HT-29 (cell line): ENCODE results near the gene PAX2. TPM values are rescaled to one million over a fixed set of nuclear protein-coding genes. Genes with fewer than 3 reads are reported as not detected.

ENCODE experiments used
- DNase-seq: peaks from one replicate; pipeline ENCODE4 v3.0.0-alpha.2; 2015; ENCODE audit warnings: low spot score
- total RNA-seq: library from RNA; depleted of rRNA; stranded (reverse); fragments of >200 nt; shearing (Covaris generic); gene quantifications from 2 replicates; pipeline ENCODE4 v1.2.3, GENCODE V29; 2014

PAX2 gene
- total RNA-seq, 1 experiment from 2014 or later = not detected

DNA sequence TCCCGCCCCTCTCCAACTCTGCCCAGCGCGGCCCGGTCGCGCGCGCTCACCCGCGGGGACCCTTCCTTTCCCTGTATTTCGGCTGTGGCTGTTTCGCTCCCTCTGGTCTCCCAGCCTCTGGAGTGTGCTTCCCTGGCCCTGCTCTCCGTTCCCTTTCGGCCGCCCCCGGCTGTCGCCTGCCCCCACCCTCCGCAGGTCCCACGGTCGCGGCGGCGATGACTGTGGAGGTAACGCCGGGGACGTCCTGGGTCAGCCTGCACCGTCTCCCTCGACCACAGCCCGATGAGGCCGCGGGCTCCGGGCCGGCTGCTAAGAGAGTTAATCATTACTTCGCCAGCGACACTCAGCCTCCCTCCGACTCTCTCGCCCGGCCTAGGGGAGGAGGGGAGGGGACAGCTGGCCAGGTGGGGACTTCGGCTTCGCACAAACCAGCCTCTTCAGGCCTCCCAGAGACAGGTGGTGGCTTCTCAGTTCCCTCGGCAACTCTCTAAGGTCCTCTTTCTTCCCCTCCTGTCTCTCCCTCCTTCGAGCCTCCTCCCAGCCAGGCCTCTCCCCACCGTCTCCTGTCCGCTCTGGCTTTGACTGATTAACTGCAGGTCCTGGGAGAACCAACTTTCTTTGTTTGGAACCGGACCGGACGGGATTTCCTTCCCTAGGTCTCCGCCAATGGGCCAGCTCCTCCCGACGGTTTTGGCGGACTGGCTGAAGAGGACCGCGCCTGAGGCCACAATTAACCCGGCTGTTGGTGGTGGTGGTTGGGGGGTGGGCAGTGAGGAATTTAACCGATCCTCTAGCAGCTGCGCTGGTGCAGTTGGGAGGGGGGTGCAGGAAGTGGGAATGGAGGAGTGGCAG, 5.6 kb upstream of the PAX2 start:
- DNase-seq = peak; percentile 16

DNA sequence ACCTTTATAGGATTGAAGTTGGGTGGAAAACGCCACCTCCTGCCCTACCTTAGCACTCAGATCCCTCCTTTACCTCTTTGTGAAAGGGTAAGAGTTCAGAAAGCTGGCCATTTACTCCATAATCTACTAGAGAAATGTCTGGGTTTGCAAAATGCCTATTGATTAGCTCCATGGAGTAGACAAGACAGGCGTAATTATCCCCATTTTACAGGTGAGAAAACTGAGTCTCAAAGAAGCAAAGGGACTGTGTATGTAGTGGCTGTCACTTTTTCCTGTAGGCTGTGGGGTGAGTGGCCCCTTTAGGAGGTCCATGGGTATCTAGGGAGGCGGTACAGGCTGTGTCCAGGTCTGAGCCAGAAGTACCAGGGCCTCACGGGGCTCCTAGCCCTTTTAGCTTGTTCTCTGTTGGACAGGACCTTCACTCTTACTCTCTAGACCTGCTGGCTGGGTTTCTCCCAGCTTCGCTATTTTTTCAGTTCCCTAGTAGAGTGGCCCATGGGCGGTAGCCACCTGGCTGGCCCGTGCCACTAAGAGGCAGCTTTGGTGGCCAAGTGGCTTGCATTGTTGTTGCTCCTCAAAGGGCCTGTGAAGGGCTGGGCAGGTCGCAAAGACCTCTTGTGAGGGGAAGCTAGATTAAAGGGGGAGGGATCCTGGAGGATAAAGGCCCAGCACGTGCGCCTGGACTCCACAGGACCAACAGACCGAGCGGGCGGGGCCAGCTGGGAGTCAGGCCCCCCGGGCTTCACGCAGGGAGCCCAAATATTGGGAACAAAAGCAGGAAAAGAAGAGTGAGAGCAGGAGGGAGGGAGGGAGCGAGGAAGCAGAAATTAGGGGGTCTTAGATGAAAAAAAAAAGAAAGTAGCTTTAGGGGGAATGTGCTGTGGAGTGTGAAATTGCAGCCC, 4.7 kb upstream of the PAX2 start:
- DNase-seq = no peak

DNA sequence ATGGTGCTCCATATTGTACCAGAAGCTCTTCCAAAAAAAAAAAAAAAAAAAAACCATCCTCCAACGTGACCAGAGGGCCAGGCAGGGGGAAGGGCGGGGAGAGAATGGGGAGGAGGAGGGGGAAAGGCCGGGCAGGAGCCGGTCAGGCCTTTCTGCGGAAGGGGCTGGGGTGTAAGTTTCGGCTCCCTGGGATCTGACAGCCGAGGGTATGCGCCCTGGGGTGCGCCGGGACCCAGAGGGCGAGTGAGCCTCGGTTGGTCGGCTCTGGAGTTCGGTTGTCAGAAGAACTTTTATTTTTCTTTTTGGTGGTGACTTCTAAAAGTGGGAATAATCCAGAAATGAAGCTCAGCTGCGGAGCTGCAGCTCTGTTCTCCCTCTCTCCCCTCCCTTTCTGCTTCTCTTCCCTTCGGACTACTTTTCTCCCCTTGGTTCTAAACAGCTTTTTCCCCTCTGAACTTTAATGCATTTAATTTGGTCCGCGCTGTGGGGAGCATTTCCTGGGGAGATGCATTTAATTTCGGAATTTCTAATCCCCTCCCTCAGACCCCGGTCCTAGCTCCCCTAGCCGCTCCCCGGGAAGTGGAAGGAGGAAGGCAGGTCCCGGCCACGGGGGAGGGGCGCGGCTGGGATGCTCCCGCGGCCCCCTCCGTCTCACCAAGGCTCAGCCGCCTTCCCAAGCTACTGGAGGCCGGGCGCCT, 3.9 kb upstream of the PAX2 start:
- no peak for DNase-seq

DNA sequence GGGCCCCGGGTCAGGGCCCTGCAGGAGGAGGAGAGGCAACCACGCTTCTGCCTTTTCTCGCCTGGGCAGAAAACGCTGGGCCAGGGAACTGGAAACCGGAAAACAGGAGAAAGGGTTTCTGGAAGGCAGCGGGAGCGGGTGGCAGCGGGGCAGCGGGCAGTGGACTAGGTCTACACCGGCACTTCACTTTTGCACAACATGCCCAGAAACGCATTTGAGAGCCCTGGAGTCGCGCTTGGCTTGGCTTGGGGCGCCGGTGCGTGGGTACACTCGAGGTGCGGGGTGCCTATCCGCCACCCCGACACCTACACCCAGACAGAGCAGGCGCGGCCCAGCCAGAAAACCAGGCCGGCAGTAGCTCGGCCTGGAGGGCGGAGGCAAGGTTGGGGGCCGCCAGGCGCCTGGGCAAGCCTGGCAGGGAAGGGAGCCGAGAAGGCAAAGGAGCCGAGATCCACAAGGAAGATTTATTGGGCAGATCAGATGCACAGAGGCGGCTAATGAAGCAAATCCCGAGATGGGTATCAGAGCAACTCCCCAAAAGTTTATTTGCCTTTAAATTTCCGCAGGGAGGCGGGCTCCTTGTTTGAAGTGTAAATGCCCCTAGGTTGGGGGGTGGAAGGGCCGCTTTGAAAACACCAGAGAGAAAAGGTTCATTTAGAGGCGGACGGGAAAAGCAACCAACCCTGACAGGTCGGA, 3.2 kb upstream of the PAX2 start:
- DNase-seq = no peak

DNA sequence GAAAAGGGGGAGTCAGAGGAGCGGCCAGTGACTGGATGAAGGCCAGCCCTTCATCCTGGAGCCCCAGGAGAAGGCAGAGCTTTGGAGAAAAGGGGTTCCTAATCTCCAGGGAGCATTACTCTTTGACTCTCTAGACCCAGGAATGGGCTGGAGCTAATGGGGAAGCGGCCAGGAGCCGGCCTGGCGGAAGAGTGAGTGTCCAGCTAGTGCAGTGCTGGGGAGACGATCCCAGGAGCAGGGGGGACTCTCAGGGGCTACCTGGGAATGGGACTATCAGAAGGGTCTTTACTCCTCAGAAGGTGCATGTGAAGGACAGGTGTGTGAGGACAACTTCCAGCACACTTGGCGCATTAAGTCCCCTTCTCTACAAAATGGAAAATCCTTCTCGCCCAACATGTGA, 2.4 kb upstream of the PAX2 start:
- no peak for DNase-seq

DNA sequence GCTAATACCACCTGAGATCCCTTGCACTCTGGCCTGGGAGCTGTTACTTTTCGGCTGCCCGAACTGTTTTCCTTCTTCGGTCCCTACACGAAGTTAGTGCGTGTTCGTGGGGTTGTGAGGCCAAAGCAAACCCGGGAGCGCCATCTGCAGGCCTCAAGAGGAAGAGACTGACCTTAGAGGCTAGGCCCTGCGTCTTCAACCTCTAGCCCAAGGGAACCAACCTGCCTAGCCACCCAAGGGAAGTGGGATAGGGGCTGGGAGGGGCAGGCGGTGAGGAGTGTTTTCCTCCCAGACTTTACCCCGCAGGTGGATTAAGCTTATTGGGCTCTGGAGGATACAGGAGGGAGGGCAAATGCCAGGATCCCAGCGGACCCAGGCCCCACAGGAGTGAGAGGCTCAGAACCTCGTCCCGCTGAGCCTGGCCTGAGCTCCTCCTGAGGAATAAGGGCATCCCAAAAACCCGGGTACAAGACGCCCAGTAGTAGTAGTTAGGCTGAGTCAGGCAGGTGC, 1.7 kb upstream of the PAX2 start:
- DNase-seq = peak; percentile 70

DNA sequence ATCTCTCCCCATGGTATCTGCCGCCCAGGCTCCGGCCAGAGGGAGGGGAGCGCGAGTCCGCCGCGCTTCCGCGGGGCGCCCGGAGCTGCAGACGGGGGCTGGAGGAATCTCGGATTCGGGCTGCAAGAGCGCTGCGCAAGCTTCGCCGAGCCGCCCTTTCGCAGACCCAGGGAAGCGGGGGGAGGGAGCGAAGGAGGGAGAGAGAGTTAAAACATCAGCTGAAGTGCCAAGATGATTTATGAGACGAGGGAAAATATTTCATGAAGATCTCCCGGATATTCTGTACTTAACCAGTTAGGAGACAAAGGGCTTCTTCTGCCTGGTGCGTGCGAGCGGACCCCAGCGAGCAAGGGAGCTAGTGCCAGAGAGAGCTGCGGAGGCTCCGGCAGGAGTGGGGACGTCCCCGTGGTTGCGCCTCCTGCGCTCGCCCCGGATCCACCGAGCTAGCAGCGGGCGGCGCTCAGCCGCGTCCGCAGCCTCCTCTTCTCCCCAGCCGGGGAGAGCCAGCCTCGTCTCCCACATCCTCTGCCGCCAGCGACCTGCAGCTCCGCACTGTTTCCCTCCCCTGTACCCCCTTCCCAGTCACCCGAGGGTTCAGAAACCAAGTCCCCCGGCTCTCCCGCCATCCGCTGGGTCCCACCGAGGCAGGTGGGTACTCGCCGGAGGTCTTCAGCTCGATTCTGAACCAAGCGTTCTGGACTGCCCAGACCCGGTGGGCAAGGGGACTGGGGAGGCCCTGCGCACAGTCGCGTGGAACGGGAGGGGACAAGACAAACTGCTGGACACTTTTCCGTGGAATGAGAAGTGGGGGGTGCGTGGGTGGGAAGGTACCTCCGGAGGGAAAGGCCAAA, 1.0 kb upstream of the PAX2 start:
- no peak for DNase-seq

DNA sequence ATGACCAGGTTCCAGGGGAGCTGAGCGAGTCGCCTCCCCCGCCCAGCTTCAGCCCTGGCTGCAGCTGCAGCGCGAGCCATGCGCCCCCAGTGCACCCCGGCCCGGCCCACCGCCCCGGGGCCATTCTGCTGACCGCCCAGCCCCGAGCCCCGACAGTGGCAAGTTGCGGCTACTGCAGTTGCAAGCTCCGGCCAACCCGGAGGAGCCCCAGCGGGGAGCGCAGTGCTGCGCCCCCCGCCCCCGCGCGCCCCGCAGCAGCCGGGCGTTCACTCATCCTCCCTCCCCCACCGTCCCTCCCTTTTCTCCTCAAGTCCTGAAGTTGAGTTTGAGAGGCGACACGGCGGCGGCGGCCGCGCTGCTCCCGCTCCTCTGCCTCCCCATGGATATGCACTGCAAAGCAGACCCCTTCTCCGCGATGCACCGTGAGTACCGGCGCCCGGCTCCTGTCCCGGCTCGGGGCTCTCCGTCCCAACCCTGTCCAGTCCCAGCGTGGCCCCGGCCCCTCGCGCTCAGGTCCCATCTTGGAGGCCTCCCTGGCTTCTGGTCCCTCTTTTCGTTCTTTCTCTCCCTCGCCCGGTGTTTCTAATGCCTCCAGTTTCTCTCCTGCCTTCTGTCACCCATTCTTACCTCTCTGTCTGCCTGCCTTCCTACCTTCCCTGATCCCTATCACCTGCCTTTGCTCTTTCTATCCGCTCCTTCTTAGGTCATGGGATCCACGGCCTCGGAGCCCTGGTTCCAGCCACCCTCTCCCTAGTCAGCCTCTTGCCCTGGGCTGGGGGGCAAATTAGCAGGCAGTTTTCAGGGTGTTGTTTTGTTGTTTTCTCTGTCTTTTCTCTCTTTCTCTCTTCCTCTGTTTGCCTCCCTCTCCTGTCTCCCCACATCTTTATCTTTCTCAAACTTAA, 751 bp downstream of the PAX2 start:
- DNase-seq = no peak

DNA sequence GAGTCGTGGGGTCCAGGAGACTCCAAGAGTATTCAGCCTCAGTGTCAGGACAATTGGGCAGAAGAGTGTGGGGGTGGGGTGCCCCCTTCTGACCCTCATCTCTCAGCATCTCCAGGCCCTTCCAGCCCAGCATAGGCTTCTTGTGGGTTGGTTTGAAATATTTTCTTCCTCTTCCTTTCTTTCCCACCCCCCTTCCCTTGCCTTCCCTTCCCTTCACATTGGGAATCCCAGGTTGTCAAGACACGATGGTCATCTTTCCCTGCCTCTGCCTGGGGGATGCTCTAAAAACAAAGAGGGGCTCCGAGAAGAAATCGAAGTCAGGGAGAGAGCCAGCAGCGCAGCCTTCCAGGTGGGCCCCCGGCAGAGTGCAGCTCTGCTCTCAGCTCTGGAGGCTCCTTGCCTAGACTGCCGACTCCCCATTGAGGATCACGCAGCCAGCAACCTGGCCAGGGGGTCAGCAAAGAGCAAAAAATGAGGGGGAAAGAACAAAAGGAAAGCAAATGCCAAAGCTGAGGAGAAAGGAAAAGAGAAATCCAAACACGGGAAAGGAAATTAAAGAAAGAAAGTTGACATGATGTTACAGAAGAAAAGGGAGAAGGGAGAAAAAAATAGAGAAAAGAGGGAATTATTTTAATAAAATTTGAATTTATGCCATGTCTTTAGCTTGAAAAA, 1.5 kb downstream of the PAX2 start:
- no peak for DNase-seq

DNA sequence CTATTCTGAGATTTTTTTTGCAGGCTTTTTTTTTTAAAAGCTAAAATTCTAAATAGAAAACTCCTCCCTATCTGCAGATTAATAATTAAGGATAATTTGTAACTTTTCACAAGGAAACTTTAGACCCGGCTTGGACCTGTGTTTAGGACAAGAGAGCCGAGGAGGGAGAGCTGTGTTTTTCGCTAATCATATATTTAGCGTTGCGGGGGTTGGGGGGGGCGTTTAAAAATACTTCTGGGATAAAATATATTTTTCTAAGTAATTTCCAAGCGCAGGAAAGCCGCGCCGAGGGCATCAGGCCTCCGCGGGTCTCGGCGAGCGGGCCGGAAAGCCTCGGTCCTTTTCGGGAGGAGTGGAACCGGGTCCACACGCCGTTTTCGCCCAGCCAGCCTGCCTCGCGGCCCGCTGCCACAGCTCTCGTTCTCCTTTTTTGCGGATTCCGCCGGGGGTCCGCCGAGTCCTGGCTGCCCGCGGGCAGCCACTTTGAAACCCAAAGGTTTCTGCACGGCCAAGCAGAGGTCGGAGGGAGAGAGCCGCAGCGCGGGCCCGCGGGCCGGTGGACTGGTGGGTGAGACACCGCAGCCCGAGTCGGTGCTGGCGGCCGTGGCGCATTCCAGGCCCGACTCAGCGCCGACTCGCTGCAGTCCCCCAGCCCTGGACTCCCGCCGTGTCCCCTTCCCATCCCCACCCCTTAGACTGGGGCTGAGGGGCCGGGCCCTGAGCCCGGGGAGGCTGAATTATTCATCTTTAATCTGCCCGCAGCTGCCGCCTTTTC, 2.3 kb downstream of the PAX2 start:
- DNase-seq = no peak

DNA sequence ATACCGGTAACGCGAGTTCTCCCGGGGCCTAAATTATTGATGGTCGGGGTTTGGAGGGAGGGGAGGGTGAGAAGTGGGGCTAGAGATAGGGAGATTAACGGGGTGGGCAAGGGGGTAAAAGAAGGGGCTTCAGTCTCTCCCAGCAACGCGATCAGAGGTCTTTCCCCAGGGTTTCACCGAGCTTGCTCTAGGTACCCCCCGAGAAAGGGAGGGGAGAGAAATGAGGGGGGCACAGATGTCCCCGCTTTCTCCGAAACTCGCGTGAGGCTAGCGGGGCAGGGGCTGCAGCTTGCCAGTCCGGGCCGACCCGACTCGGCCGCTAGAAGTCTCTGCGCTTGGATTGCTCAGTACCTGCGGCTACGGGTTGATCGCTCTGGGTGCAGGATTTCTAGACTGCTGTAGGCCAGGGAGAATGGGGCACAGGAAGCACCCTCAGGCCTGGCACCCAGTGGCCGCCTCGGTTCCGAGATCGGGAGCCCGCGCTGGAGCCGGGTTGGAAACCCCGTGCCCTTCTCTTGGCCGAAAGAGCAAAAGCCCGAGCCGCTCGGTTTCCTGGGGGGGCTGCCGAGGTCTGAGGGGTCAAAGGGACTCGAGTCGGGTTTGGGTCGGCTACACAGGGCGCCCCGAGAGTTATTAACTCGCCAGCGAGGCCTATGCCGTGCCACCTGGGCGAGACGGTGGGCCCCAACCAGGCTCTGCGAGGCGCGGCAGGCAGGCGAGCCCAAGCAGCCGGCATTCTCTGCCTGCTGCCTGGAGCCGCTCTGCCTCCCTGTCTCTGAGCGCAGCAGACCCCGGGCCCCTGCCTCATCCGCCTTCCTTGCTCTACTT, 3.1 kb downstream of the PAX2 start:
- DNase-seq = no peak

DNA sequence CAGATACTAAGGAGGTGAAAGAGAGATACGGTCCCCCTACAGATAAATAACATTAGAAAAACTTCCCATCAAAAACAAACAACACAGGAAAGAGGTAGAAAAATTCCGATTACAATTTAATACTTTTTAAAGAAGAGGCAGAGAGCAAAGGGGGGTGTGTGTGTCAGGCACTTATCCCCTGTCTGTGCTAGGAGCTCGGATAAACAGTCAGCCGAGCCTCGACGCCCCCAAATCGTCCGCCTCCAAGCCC, 3.6 kb downstream of the PAX2 start:
- DNase-seq = no peak

DNA sequence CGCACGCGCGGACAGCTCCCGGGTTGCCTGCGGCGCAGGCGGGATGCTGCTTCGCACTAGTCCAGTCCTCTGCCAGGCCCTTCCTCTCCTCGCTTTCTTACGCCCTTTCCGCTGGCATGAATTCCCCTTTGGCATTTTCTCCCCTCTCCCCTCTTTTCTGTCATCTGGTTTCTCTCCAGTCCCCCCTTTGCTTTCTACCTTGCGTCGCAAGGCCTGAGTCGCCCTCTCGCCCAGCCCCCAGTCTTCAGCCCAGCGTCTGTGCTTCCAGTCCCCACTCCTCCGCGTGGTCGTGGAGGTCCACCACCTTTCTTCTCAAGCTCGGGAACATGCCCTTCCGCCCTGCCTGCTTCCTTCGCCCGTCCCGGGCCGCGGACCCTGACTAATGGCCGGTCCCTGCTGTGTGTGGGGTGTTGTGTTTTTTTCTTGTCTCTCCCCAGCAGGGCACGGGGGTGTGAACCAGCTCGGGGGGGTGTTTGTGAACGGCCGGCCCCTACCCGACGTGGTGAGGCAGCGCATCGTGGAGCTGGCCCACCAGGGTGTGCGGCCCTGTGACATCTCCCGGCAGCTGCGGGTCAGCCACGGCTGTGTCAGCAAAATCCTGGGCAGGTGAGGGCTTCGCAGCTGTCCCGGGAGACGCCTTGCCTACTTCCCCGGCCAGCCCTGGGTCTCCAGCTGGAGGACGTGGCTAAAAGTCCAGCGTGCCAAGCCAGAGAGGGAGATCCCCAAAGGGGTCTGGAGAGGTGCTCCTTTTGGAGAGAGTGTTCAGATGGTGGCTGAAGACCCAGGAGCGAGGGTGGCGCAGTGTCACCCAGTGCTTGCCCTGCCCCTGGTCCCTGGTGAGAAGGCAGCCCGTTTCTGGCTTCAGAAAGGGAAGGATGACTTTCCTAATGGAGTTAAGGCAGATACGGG, 4.2 kb downstream of the PAX2 start:
- DNase-seq = no peak

DNA sequence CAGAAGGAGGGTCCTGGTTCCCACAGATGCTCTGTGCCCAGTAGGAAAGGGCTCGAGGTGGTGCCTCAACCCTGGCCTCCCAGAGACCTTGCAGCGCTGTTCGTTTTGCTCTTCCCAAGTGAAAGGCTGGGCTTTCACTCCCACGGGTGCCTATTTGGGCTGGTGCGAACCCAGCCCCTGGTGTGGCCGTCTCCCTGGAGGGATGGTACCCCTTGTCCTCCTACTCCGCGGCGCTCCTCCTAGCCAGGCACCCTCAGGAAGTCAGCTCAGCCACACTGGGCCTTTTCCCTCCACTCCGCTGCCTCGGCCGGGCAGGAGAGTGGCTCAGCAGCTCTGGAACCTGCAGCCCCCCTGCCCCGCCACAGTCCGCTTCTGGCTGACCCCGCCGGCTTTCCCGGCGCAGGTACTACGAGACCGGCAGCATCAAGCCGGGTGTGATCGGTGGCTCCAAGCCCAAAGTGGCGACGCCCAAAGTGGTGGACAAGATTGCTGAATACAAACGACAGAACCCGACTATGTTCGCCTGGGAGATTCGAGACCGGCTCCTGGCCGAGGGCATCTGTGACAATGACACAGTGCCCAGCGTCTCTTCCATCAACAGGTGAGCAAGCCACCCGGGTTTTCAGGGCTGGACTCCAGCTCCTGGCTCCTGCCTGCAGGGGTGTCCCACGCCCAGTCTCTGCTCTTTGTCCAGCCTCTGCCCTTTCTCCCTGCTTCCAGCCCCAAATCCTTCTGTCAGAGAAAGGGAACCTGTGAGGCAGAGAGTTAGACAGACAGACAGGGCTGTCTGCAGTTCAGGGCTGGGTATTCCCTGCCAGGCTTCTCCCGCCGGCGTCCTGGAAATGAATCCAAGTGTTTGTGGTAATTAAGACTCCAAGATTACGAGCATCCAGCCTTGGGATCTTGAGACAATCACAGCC, 5.2 kb downstream of the PAX2 start:
- DNase-seq = no peak
